Skeletal muscle satellite cell (primary cell): ENCODE results near the gene GRIN2D.

Source experiments
- H3K27me3 ChIP-seq: 2 replicates; pipeline ENCODE4 v1.7.0; 2013; ENCODE audit warnings: low read length; ENCODE audit not compliant: control insufficient read depth, insufficient read depth
- H3K36me3 ChIP-seq: 2 replicates; pipeline ENCODE4 v1.7.0; 2013; ENCODE audit warnings: mild to moderate bottlenecking, control low read depth, low read length; ENCODE audit not compliant: insufficient read depth
- H3K4me1 ChIP-seq: 2 replicates; pipeline ENCODE4 v1.7.0; 2013; ENCODE audit warnings: low read length; ENCODE audit not compliant: control insufficient read depth, insufficient read depth
- H3K4me2 ChIP-seq: 2 replicates; pipeline ENCODE4 v1.7.0; 2013; ENCODE audit warnings: mild to moderate bottlenecking, low read length
- H3K4me3 ChIP-seq: 2 replicates; pipeline ENCODE4 v1.7.0; 2013; ENCODE audit warnings: low read length
- H3K9ac ChIP-seq: 2 replicates; pipeline ENCODE4 v1.7.0; 2013; ENCODE audit warnings: mild to moderate bottlenecking, low read depth, low read length, moderate library complexity
- H3K9me3 ChIP-seq: replicated peaks from 2 replicates; pipeline ENCODE4 v1.7.0; 2013; ENCODE audit warnings: mild to moderate bottlenecking, control low read depth, low read length

Gene GRIN2D

GRCh38 chr19:48401287-48401686 is 7.8 kb downstream of the GRIN2D start:
- Histone ChIP-seq H3K27me3 (peaks cover 24% of the 10 kb centered on the region), H3K4me3 (no peak overlapping the region), H3K9me3 (no peaks in the 10 kb centered on the region), H3K36me3 (no peaks in the 10 kb centered on the region), H3K4me2 (no peak overlapping the region), H3K4me1 (peaks cover 5% of the 10 kb centered on the region), H3K9ac (no peak overlapping the region)

GRCh38 chr19:48403606-48404005 is 10.1 kb downstream of the GRIN2D start:
- Histone ChIP-seq H3K9me3 (no peaks in the 10 kb centered on the region), H3K9ac (no peak overlapping the region), H3K4me1 (peaks cover 3% of the 10 kb centered on the region), H3K27me3 (peaks cover 9% of the 10 kb centered on the region), H3K4me3 (no peak overlapping the region), H3K4me2 (no peak overlapping the region), H3K36me3 (no peaks in the 10 kb centered on the region)

GRCh38 chr19:48405010-48405659 is 11.7 kb downstream of the GRIN2D start:
- Histone ChIP-seq H3K36me3 (no peaks in the 10 kb centered on the region), H3K4me3 (no peak overlapping the region), H3K9me3 (no peaks in the 10 kb centered on the region), H3K4me2 (no peak overlapping the region), H3K9ac (no peak overlapping the region), H3K4me1 (peaks cover 3% of the 10 kb centered on the region), H3K27me3 (peaks cover 9% of the 10 kb centered on the region)

- H3K4me3 ChIP-seq: no peak overlapping the region
- H3K9ac ChIP-seq: no peak overlapping the region
Measured at GRCh38 chr19:48405850-48406249, 12.4 kb downstream of the GRIN2D start.

GRCh38 chr19:48413879-48414587 is 20.6 kb downstream of the GRIN2D start:
- Histone ChIP-seq H3K36me3 (no peaks in the 10 kb centered on the region), H3K27me3 (peaks cover 13% of the 10 kb centered on the region), H3K4me2 (peak overlapping the region; percentile 62), H3K9me3 (no peaks in the 10 kb centered on the region), H3K4me3 (peak overlapping the region; percentile 36), H3K4me1 (peaks cover 12% of the 10 kb centered on the region), H3K9ac (no peak overlapping the region)

More at GRCh38 chr19:48405850-48406249, 12.4 kb downstream of the GRIN2D start:
- no peak overlapping the region for H3K4me2 ChIP-seq
- H3K27me3 ChIP-seq: peaks cover 9% of the 10 kb centered on the region
- H3K9me3 ChIP-seq: no peaks in the 10 kb centered on the region
- no peaks in the 10 kb centered on the region for H3K36me3 ChIP-seq
- peaks cover 3% of the 10 kb centered on the region for H3K4me1 ChIP-seq

GRCh38 chr19:48415395-48415794 is 21.9 kb downstream of the GRIN2D start:
- H3K4me2 ChIP-seq: peak overlapping the region; percentile 62
- H3K4me3 ChIP-seq: no peak overlapping the region
- H3K4me1 ChIP-seq: peaks cover 12% of the 10 kb centered on the region
- H3K9ac ChIP-seq: no peak overlapping the region
- H3K9me3 ChIP-seq: no peaks in the 10 kb centered on the region
- H3K27me3 ChIP-seq: peaks cover 13% of the 10 kb centered on the region
- H3K36me3 ChIP-seq: no peaks in the 10 kb centered on the region

- peaks cover 12% of the 10 kb centered on the region for H3K4me1 ChIP-seq
- no peak overlapping the region for H3K4me3 ChIP-seq
- no peak overlapping the region for H3K9ac ChIP-seq
- no peaks in the 10 kb centered on the region for H3K36me3 ChIP-seq
- no peaks in the 10 kb centered on the region for H3K9me3 ChIP-seq
- peaks cover 13% of the 10 kb centered on the region for H3K27me3 ChIP-seq
- H3K4me2 ChIP-seq: no peak overlapping the region
Measured at GRCh38 chr19:48415806-48416221, 22.3 kb downstream of the GRIN2D start.

- H3K9ac ChIP-seq: no peak overlapping the region
- H3K4me2 ChIP-seq: no peak overlapping the region
- no peak overlapping the region for H3K4me3 ChIP-seq
- no peaks in the 10 kb centered on the region for H3K36me3 ChIP-seq
- no peaks in the 10 kb centered on the region for H3K9me3 ChIP-seq
- peaks cover 13% of the 10 kb centered on the region for H3K27me3 ChIP-seq
- H3K4me1 ChIP-seq: peaks cover 12% of the 10 kb centered on the region
Measured at GRCh38 chr19:48417421-48417820, 24.0 kb downstream of the GRIN2D start.

- H3K4me2 ChIP-seq: no peak overlapping the region
- H3K27me3 ChIP-seq: peaks cover 13% of the 10 kb centered on the region
- no peaks in the 10 kb centered on the region for H3K9me3 ChIP-seq
- no peak overlapping the region for H3K4me3 ChIP-seq
- no peaks in the 10 kb centered on the region for H3K36me3 ChIP-seq
- H3K4me1 ChIP-seq: peaks cover 12% of the 10 kb centered on the region
- H3K9ac ChIP-seq: no peak overlapping the region
Measured at GRCh38 chr19:48418317-48419064, 25.0 kb downstream of the GRIN2D start.

GRCh38 chr19:48419158-48419920 is 25.9 kb downstream of the GRIN2D start:
- Histone ChIP-seq H3K4me2 (no peak overlapping the region), H3K27me3 (peaks cover 13% of the 10 kb centered on the region), H3K36me3 (no peaks in the 10 kb centered on the region), H3K4me1 (peaks cover 9% of the 10 kb centered on the region), H3K9ac (no peak overlapping the region), H3K4me3 (no peak overlapping the region), H3K9me3 (no peaks in the 10 kb centered on the region)

- H3K36me3 ChIP-seq: no peaks in the 10 kb centered on the region
- peaks cover 5% of the 10 kb centered on the region for H3K27me3 ChIP-seq
- H3K4me1 ChIP-seq: peaks cover 7% of the 10 kb centered on the region
- no peak overlapping the region for H3K4me3 ChIP-seq
- H3K9ac ChIP-seq: no peak overlapping the region
- no peak overlapping the region for H3K4me2 ChIP-seq
- H3K9me3 ChIP-seq: no peaks in the 10 kb centered on the region
Measured at GRCh38 chr19:48421548-48421947, 28.1 kb downstream of the GRIN2D start.
